Mucosa of stomach (tissue), 1 donor: ENCODE data around the gene C1orf35.

Experiments
- H3K27me3 ChIP-seq: one replicate; pipeline ENCODE4 v1.7.0; 2013; ENCODE audit warnings: mild to moderate bottlenecking, low read length; ENCODE audit not compliant: control insufficient read depth, insufficient read depth
- H3K36me3 ChIP-seq: one replicate; pipeline ENCODE4 v1.7.0; 2013; ENCODE audit warnings: low read length; ENCODE audit not compliant: control insufficient read depth, insufficient read depth
- H3K4me1 ChIP-seq: one replicate; pipeline ENCODE4 v1.7.0; 2013; ENCODE audit warnings: mild to moderate bottlenecking, low read length; ENCODE audit not compliant: control insufficient read depth, insufficient read depth
- H3K4me3 ChIP-seq: one replicate; pipeline ENCODE4 v1.7.0; 2013; ENCODE audit warnings: low read length
- H3K9ac ChIP-seq: one replicate; pipeline ENCODE4 v1.7.0; 2013; ENCODE audit warnings: mild to moderate bottlenecking, low read length, moderate library complexity
- H3K9me3 ChIP-seq: one replicate; pipeline ENCODE4 v1.7.0; 2013; ENCODE audit warnings: mild to moderate bottlenecking, low read length, moderate library complexity; ENCODE audit not compliant: control insufficient read depth
- donor health status: Pancreatic carcinoma.

Gene C1orf35

DNA sequence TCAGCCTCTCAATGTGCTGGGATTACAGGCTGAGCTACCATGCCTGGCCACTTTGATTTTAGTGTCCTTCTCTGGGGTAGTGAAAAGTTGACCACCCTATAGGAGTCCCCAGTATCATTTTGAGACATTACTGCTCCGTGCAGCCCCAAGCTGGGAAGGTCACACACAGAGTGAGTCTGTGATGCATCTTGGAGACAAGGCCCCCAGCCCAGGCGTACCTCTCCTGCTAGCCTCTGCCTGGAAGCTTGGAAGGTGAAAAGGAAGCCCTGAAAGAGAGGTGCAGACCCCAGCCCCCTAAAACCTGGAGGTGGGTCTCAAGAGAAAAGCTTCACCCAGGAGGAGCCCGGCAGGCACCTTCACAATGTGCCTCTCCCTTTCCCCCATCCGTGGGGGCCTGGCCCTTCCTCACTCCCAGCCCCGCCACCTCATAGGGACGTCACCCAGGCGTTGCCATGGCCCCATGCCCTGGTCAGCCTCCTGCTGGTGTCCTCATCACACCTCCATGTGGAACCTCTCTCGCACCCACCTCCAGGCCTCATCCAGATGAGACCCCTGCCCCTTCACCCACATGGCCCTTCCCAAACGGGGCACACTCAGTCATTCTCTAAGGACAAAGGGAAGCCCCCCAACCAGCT lies 26.2 kb downstream of the C1orf35 start:
- peaks cover 7% of the 10 kb centered on the region for H3K4me1 ChIP-seq
- H3K4me3 ChIP-seq, result no peak overlapping the region
- no peaks in the 10 kb centered on the region for H3K9me3 ChIP-seq
- peaks cover 22% of the 10 kb centered on the region for H3K27me3 ChIP-seq
- H3K9ac ChIP-seq, result no peak overlapping the region
- no peaks in the 10 kb centered on the region for H3K36me3 ChIP-seq

DNA sequence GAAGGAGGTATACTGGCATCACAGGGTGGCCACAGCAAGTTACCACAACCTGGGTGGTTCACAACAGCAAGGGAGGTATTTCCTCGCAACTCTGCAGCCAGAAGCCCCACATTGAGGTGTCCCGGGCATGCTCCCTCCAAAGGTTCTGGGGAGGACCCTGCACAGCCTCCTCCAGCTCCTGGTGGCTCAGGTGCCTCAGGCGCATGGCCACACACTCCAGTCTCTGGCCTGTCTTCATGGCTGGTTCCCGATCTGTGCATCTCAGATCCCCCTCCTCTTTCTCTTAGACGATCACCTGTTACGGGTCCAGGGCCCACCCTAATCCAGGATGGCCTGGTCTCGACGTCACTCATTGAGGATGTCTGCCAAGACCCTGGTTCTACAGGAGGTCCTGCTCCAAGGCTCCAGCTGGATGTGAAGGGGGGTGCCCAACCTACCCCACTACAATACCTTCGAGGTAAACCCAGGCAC lies 27.3 kb downstream of the C1orf35 start:
- Histone ChIP-seq H3K4me1 (no peaks in the 10 kb centered on the region), H3K27me3 (peaks cover 23% of the 10 kb centered on the region), H3K9me3 (no peaks in the 10 kb centered on the region), H3K4me3 (no peak overlapping the region), H3K36me3 (no peaks in the 10 kb centered on the region), H3K9ac (no peak overlapping the region)

DNA sequence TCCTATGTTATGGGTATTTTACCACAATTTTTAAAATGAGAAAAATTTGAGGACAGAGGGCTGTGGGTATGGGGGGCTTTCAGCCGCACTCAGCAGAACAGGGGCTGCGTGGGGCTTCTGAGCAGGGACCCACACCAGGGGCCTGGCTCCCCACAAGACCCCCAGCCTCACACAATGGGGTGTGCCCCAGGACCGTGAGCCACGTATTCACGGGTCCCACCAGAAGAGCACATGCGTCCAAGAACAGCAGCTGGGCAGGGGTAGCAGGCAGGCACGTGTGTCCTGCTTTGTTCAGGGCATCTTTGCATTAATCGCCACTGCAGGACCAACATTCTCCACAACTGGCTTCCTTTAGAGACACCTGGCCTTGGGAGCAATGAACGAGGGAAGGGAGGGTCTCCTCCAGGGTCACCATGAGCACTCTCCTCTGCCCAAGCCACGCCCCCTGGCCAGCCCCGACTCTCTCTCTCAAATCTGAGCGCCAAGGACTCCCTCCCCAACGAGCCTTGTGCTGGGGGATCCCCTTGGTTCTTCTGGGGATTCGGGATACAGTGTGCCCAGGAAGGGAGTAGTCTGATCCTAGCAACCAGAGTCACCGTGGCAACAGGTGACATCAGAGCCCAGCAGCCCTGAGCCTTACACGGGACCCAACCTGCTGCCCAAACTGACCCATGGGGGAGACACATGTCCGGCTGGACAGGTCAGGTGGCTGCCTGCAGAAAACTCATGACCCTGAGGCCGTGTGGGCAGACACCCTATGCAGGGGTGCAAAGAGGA lies 28.0 kb downstream of the C1orf35 start:
- H3K9me3 ChIP-seq, result no peaks in the 10 kb centered on the region
- H3K9ac ChIP-seq, result no peak overlapping the region
- no peak overlapping the region for H3K4me3 ChIP-seq
- no peaks in the 10 kb centered on the region for H3K4me1 ChIP-seq
- H3K27me3 ChIP-seq, result peaks cover 23% of the 10 kb centered on the region
- H3K36me3 ChIP-seq, result no peaks in the 10 kb centered on the region

DNA sequence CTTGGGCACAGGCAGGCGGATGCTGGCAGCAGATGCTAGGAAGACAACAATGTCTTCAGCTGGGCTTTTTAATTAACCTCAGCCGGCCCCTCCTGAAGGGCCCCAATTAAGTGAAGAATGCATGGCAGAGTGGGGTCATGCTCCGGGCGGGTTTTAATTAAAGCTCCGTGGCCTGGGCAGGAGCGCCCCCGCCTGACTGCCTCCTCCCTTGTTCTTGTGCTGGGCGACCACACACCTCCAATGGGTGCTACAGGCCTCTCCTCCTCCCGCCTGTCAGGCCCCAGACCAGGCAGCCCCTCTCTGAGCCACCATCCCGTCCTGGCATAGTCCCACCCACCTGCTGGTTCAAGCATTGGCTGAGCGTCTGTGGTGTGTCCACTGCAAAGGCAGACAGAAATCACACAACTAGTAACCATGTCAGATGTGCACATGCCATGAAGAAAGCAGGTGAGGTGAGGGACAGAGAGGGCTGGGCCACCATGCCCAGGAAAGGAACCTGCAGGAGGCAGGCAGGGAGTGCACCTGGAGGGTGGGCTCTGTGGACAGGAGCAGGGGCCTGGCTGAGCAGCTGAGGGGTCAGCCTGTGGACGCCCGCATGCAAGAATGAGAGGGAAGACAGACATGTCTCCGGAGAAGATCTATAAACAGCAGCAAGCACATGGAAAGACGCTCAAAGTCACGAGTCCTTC lies 29.1 kb downstream of the C1orf35 start:
- peaks cover 32% of the 10 kb centered on the region for H3K27me3 ChIP-seq
- H3K36me3 ChIP-seq, result no peaks in the 10 kb centered on the region
- H3K9ac ChIP-seq, result no peak overlapping the region
- no peaks in the 10 kb centered on the region for H3K9me3 ChIP-seq
- no peak overlapping the region for H3K4me3 ChIP-seq
- H3K4me1 ChIP-seq, result no peaks in the 10 kb centered on the region

DNA sequence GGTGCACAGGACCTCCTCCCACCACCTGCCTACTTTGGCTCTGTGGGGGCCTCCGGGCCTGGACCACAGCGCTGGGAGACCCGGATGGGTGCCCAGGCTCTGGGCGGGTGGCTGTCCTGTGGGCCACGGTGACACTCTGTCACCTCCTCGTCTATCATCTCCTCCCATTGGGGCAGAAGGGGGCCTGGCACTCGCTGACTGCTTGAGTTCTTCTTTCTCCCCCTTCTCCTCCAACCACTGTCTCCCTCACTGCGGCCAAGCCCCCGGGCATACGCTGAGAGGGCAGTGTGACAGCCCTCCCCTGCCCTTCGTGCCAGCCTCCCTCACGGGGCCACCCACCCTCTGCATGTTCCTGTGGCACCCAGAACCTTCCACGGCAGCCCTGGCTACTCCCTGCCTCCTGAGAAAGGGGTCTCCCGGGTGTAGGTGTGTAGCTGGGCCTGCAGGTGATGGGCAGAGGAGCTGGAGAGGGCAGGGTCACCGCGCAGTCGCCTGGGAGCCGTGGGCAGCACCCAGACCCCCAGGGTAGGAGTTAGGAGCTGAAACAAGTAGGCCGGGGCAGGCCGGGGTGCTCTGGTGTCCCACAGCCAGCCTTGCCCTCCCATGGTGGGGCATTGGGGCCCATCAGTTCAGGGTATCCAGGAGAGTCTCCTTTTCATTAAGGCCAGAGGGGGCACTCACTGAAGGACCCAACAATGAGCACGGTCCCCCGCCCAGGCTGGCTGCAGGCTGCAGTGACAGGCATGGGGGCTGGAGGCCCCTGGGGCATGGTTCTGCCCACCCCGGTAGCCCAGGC lies 29.9 kb downstream of the C1orf35 start:
- no peaks in the 10 kb centered on the region for H3K9me3 ChIP-seq
- no peaks in the 10 kb centered on the region for H3K4me1 ChIP-seq
- no peaks in the 10 kb centered on the region for H3K36me3 ChIP-seq
- no peak overlapping the region for H3K9ac ChIP-seq
- H3K4me3 ChIP-seq, result no peak overlapping the region
- H3K27me3 ChIP-seq, result peaks cover 33% of the 10 kb centered on the region

DNA sequence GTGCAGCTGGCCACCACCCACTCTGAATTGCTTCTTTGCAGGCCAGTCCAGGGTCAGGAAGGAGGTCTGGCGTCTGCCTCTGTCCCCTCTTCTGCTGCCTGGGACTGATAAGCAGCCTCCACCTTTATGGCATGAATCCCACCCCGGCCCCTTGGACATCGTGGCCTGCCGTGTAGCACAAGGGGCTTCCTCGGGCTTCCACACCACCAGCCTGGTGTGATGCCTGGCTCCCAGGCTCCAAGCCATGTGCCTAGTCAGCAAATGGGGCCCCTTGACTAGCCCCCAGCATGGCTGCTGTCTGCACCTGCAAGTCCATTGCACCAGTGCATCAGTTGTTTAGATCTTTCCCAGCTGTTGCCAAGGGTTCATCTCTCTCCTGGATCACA lies 30.5 kb downstream of the C1orf35 start:
- Histone ChIP-seq H3K36me3 (no peaks in the 10 kb centered on the region), H3K4me3 (no peak overlapping the region), H3K27me3 (peaks cover 33% of the 10 kb centered on the region), H3K9ac (no peak overlapping the region), H3K9me3 (no peaks in the 10 kb centered on the region), H3K4me1 (no peaks in the 10 kb centered on the region)

DNA sequence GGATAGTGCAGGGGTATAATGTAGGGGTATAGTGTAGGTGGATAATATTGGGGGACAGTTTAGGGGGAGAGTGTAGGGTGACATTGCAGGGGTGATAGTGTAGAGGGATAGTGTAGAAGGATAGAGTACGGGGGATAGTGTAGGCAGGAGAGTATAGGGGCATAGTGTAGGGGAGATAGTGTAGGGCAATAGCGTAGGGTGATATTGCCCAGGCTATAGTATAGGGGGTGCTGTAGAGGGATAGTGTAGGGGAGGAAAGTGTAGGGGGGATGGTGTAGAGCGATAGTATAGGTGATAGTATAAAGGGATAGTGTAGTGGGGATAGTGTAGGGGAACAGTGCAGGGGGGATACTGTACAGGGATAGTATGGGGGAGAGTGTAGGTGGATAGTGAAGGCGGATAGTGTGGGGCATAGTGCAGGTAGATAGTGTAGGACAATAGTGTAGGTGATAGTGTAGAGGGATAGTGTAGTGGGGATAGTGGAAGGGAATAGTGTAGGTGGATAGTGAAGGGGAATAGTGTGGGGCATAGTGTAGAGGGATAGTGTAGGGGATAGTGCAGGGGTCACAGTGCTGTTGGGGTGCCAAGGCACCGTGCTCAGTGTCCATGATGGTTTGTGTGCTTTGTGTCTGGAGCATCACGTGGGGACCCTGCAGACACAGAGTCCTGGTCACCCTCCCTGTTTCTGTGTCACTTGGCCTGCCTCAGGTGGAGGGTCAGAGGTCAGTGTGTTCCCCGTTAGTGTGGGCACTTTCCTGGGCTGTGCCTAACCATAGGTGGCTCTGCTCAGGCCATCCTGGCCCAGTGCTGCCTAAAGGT lies 31.1 kb downstream of the C1orf35 start:
- Histone ChIP-seq H3K9ac (no peak overlapping the region), H3K4me1 (no peaks in the 10 kb centered on the region), H3K27me3 (peaks cover 36% of the 10 kb centered on the region), H3K36me3 (no peaks in the 10 kb centered on the region), H3K4me3 (no peak overlapping the region), H3K9me3 (no peaks in the 10 kb centered on the region)

GRCh38 chr1:228070851-228071250 lies 32.3 kb downstream of the C1orf35 start:
- Histone ChIP-seq H3K27me3 (peaks cover 42% of the 10 kb centered on the region), H3K36me3 (no peaks in the 10 kb centered on the region), H3K4me3 (no peak overlapping the region), H3K9me3 (no peaks in the 10 kb centered on the region), H3K9ac (no peak overlapping the region), H3K4me1 (no peaks in the 10 kb centered on the region)

DNA sequence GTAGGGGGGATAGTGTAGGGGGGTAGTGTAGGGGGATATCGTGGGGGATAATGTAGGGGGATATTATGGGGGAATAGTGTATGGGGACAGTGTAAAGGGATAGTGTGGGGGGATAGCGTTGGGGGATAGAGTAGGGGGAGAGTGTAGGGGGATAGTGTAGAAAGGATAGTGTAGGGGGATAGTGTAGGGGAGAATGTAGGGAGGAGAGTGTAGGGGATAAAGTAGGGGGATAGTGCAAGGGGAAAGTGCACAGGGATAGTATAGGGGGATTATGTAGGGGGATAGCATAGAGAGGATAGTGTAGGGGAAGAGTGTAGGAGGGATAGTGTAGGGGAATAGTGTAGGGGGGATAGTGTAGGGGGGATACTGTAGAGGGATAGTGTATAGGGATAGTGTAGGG lies 33.0 kb downstream of the C1orf35 start:
- no peaks in the 10 kb centered on the region for H3K36me3 ChIP-seq
- no peaks in the 10 kb centered on the region for H3K9me3 ChIP-seq
- H3K27me3 ChIP-seq, result peaks cover 40% of the 10 kb centered on the region
- peaks cover 2% of the 10 kb centered on the region for H3K4me1 ChIP-seq
- no peak overlapping the region for H3K4me3 ChIP-seq
- H3K9ac ChIP-seq, result no peak overlapping the region

DNA sequence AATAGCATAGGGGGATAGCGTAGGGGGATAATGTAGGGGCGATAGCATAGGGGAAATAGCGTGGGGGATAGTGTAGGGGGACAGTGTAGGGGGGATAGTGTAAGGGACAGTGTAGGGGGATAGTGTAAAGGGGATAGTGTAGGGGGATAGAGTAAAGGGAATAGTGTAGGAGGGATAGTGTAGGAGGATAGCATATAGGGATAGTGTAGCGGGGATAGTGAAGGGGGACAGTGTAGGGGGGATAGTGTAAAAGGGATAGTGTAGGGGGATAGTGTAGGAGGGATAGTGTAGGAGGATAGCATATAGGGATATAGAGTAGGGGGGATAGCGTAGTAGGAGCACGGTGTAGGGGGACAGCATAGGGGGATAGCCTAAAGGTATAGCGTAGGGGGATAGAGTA lies 34.8 kb downstream of the C1orf35 start:
- Histone ChIP-seq H3K4me3 (no peak overlapping the region), H3K27me3 (peaks cover 43% of the 10 kb centered on the region), H3K4me1 (peaks cover 11% of the 10 kb centered on the region), H3K9me3 (no peaks in the 10 kb centered on the region), H3K9ac (no peak overlapping the region), H3K36me3 (no peaks in the 10 kb centered on the region)
